Heart left ventricle (tissue), 16 donors: ENCODE results near the gene CIP2A. TPM values are rescaled to one million over a fixed set of nuclear protein-coding genes. Genes with fewer than 3 reads are reported as not detected.

Source experiments
- ATAC-seq, 4 donors: fragments of 200-7000 bp; cut with Tn5 transposase; one replicate each; pipeline ENCODE4 v1.9.1; 2020 to 2022; ENCODE audit warnings: moderate library complexity in 4 of 4, mild to moderate bottlenecking in 3 of 4, moderate number of reproducible peaks in 1 of 4
- DNase-seq, 5 donors: peaks; one replicate each; pipeline ENCODE4 v3.0.0-alpha.2; 2020
- H3K27ac ChIP-seq, 12 donors: fragments of 200-600 bp; sonication (generic) in 4 of 12; one replicate each; pipeline versions ENCODE4 v1.5.0 to v1.8.0; 2016 to 2022; ENCODE audit warnings: mild to moderate bottlenecking in 2 of 12
- H3K27me3 ChIP-seq, 9 donors: fragments of 200-600 bp; sonication (generic) in 2 of 9; one replicate each; pipeline versions ENCODE4 v1.5.1 to v1.8.0; 2016 to 2022; ENCODE audit warnings: mild to moderate bottlenecking in 3 of 9
- H3K36me3 ChIP-seq, 9 donors: fragments of 200-600 bp; sonication (generic) in 2 of 9; one replicate each; pipeline versions ENCODE4 v1.5.0 to v1.8.0; 2018 to 2022; ENCODE audit warnings: mild to moderate bottlenecking in 2 of 9
- H3K4me1 ChIP-seq, 12 donors: fragments of 200-600 bp; sonication (generic) in 4 of 12; one replicate each; pipeline versions ENCODE4 v1.5.0 to v1.8.0; 2016 to 2022; ENCODE audit warnings: mild to moderate bottlenecking in 3 of 12
- H3K4me3 ChIP-seq, 12 donors: fragments of 200-600 bp; sonication (generic) in 4 of 12; one replicate each; pipeline versions ENCODE4 v1.5.0 to v1.8.0; 2017 to 2022; ENCODE audit warnings: mild to moderate bottlenecking in 9 of 12, moderate library complexity in 4 of 12
- H3K9me3 ChIP-seq, 12 donors: fragments of 200-600 bp; sonication (generic) in 4 of 12; one replicate each; pipeline versions ENCODE4 v1.5.0 to v1.8.0; 2016 to 2022; ENCODE audit warnings: mild to moderate bottlenecking in 1 of 12
- CTCF ChIP-seq, 12 donors: fragments of 200-600 bp; sonication (generic) in 4 of 12; IDR thresholded peaks; one replicate each; pipeline versions ENCODE4 v1.5.0 to v1.8.0; 2018 to 2022; ENCODE audit warnings: antibody characterized with exemption in 12 of 12, mild to moderate bottlenecking in 5 of 12
- POLR2A ChIP-seq, 2 donors: fragments of 450-650 bp; IDR thresholded peaks; one replicate each; pipeline ENCODE4 v1.6.1; 2017; ENCODE audit warnings: antibody characterized with exemption in 2 of 2, mild to moderate bottlenecking in 2 of 2, moderate library complexity in 2 of 2
- WGBS, 4 donors: extraction: QIAGEN DNeasy Blood & Tissue Kit in 2 of 4; methylation state at CpG; one replicate each; pipeline versions ENCODE4 v1.1.5 to v1.1.7; 2013 to 2018; 5-methylcytosine and 5-hydroxymethylcytosine counted together
- intact Hi-C, 10 donors: fragments of 100-400 bp; cut with DNase I; formaldehyde crosslinking; loops; one replicate each; pipeline versions ENCODE4 v1.11.1 to v1.14.2; 2022
- polyA plus RNA-seq, 2 donors: library from polyadenylated mRNA; stranded (reverse); fragments of 200-250 nt; gene quantifications; one replicate each; pipeline ENCODE4 v1.2.3, GENCODE V29; 2013
- total RNA-seq, 9 donors: library from RNA; depleted of rRNA in 2 of 9; stranded (reverse); fragments of >200 nt in 2 of 9; fragmentation: NEBNext Ultra II Directional in 3 of 9; extraction: Animal tissue kit (Norgen Biotek cat#: 25700) in 3 of 9; gene quantifications; one replicate each; pipeline versions ENCODE4 v1.1.0 to v1.2.4, GENCODE V29; 2016 to 2023
- donor health status: ischemic (EF 13 %, LVEDD 7.1; RV severe dilation, severe dysfunction).
- donor health status: healthy with polysubstance abuse.
- donor health status: DM: no; HTN: yes; CAD: no.
- donor health status: DM: no; HTN: no; CAD: no.
- donor health status: ischemic (EF 25% LVEDD 6.9; RV normal size, moderate dysfunction).
- donor health status: ischemic (EF 25% LVEDD 5.7; RV mildly dilated, moderate dysfunction).
- donor health status: healthy.
- donor health status: DM: yes; HTN: yes; CAD: no.
- donor health status: ischemic (EF 35%, LVEDD 5.7; RV mildly dilated, moderate dysfunction).
- donor health status: nonischemic (EF 11% LVEDD 7.7; RV severe dilation, severe dysfunction).
- donor health status: DM: yes; HTN: yes; CAD: no.
- donor health status: PGD.
- donor health status: ischemic (EF 29% LVEDD 5.4; RV normal size, mild dysfunction).
- donor health status: nonischemic (EF 23%, LVEDD 6.1; RV moderate dilation, normal function).

CIP2A gene
- total and polyA plus RNA-seq, 11 donors: 0.19 to 4.7 (median 1.2) TPM

- Histone ChIP-seq H3K4me3 (peak overlapping the region in 9 of 12 donors; percentile 17 to 45 (median 28)), H3K27ac (peak overlapping the region in 3 of 12 donors; percentile 9 to 52 (median 47)), H3K36me3 (peaks cover 0 to 6% (median 0%) of the 10 kb centered on the region in 9 donors), H3K9me3 (no peaks in the 10 kb centered on the region), H3K27me3 (no peaks in the 10 kb centered on the region), H3K4me1 (peaks cover 0 to 15% (median 0%) of the 10 kb centered on the region in 12 donors)
- intact Hi-C loops: loop anchor here in 2 of 10 donors (2.0 to 10.0 kb wide), 2 partner anchors 55 to 611 kb away; no protein-coding TSS in a partner anchor
- TF ChIP-seq CTCF (IDR thresholded peaks at IDR 0.05): no peak
- TF ChIP-seq POLR2A (IDR thresholded peaks at IDR 0.05): no peak
- DNase-seq: no peak
- ATAC-seq: no peak
- 64 to 83% (median 66%) methylated on average over 1 of the region's 1 CpG for WGBS, 4 donors
Measured at GRCh38 chr3:108546247-108546646, 43.0 kb downstream of the CIP2A start.

GRCh38 chr3:108538083-108538482 lies 51.2 kb downstream of the CIP2A start:
- ATAC-seq (no peak), DNase-seq (no peak)
- WGBS, 4 donors: 47 to 62% (median 56%) methylated on average over 4 of the region's 4 CpGs
- H3K36me3 ChIP-seq: peaks cover 0 to 2% (median 0%) of the 10 kb centered on the region in 9 donors
- peaks cover 0 to 10% (median 0%) of the 10 kb centered on the region in 12 donors for H3K4me1 ChIP-seq
- H3K27me3 ChIP-seq: no peaks in the 10 kb centered on the region
- no peak overlapping the region for H3K27ac ChIP-seq
- TF ChIP-seq CTCF (IDR thresholded peaks at IDR 0.05) (no peak), POLR2A (IDR thresholded peaks at IDR 0.05) (no peak)
- intact Hi-C loops: no loop called here
- no peak overlapping the region for H3K4me3 ChIP-seq
- no peaks in the 10 kb centered on the region for H3K9me3 ChIP-seq

DNA sequence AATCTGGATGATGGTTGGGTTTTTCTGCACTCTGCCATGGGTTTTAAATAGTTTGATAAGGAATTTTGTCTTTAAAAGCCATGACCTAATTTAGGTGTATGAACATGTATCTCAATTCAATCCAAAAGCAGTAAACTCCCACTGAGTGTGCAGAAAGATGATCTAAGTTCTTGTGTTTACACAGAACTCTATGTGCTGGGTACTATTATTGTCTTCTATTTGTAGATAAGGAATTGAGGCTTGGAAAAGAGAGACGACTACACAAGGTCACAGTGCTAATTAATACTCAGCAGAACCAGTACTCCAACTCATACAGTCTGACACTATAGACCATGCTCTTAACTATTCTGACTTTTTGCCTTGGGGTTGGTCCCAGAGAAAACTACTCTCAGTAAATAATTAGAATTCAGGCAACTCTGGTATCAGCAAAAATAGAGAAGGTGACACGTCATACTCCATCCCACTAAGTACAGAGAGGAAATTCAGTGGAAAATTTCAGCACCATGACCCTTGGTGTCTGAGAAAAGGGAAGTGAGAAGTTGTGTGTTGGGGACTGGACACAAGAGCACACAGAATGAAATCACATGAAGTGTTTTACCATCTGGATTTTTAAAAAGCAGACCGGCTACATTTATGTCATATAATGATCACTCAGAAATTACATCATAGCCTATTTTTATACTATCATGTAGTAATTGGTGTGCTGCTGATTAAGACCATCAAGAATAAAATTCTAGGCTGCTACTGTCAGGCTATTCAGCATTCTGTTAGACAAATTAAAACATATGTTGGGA lies 60.6 kb downstream of the CIP2A start:
- peak overlapping the region; percentile 3 to 85 (median 66) for H3K27ac ChIP-seq
- intact Hi-C loops: no loop called here

More for the DNA sequence above, 60.6 kb downstream of the CIP2A start:
- TF ChIP-seq POLR2A (IDR thresholded peaks at IDR 0.05) (no peak), CTCF (IDR thresholded peaks at IDR 0.05) (no peak)
- Histone ChIP-seq H3K36me3 (no peaks in the 10 kb centered on the region), H3K4me1 (peaks cover 0 to 44% (median 18%) of the 10 kb centered on the region in 12 donors), H3K9me3 (no peaks in the 10 kb centered on the region), H3K4me3 (no peak overlapping the region), H3K27me3 (no peaks in the 10 kb centered on the region)
- ATAC-seq (peak; percentile 85 to 91 (median 91)), DNase-seq (no peak)
- WGBS, 4 donors: 4 to 12% (median 7%) methylated on average over 3 of the region's 3 CpGs
